ENCODE results near the gene OR52K1.

DNA sequence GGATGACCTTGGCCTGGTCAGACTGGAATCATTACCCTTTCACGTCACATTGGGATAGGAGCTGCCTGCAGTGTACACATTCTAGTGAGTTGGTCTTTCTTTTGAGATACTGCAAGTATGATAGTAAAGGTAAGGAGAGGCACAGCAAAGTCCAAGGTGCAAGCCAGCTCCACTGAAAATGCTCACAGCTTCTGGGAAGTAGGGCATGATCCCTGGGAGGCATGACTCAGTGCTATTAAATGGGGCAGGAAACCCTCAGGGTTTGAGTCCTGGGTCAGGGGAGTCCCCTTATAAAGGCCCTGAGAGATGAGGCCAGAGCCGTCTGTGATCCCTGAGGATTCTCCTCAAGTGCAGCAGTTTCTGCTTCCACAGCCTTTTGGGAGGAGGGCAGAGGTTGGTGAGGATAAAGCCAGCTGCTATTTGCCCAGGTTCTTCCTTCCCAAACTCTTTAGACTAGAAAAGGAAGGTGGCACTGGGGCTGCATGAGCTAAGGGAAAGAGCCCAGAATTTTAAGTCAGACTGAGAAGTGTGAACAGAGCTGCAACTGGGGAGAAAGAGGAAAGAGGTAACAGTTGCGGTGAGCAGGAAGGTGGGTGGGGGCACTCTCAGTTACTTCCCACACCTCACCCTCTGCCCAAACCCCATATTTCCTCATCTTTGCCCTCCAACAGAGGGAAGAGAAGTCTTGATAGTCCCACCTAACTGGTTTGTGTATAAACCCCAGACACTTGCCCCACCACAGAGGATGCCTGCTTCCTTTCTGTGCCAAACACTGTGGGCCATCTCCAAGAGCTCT, 14.4 kb upstream of the OR52K1 start:
- TF ChIP-seq EZH2phosphoT487 (IDR thresholded peaks at IDR 0.05; ENCODE audit: borderline replicate concordance) (no peak), CTCF (conservative IDR thresholded peaks at IDR 0.05; ENCODE audit: low read length) (no peak)

All from Loucy (cell line).